ENCODE results near the gene CCNYL1. TPM values are rescaled to one million over a fixed set of nuclear protein-coding genes. Genes with fewer than 3 reads are reported as not detected.

CCNYL1 gene
- total RNA-seq, 1 donor from 2014 or later = 13.5 TPM

DNA sequence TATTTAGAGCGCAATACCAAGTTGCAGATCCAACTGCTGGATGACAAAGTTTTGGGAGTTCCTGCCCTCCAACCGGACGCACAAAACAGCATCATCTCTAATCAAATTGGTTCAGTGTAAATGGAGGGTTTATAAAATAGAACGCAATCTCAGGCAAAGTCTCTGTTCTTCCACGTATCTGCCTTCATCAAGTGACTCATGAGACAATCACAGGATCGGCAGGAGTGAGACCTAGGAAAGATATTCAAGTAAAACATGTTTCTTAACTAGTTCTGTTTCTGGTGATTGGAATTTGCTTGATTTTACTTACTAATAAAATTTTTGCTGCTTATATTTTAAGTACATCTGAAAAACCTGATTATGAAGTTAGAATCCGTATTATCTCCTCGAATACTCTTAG, 50.7 kb downstream of the CCNYL1 start:
- POLR2A ChIA-PET = no interaction called here
- DNase-seq (no peak), ATAC-seq (ENCODE audit: low read depth) (no peak)
- no peak overlapping the region for H3K4me3 Mint-ChIP-seq
- H3K27me3 Mint-ChIP-seq = peaks cover 6% of the 10 kb centered on the region
- CTCF ChIA-PET = no interaction called here
- peaks cover 10% of the 10 kb centered on the region for H3K4me1 Mint-ChIP-seq
- H3K36me3 Mint-ChIP-seq (ENCODE audit: low read depth) = no peaks in the 10 kb centered on the region
- H3K27ac Mint-ChIP-seq = no peak overlapping the region
- no peak for TF ChIP-seq CTCF (IDR thresholded peaks at IDR 0.05)
- H3K9me3 Mint-ChIP-seq = no peaks in the 10 kb centered on the region
- intact Hi-C loops (cut with micrococcal nuclease) = no loop called here

DNA sequence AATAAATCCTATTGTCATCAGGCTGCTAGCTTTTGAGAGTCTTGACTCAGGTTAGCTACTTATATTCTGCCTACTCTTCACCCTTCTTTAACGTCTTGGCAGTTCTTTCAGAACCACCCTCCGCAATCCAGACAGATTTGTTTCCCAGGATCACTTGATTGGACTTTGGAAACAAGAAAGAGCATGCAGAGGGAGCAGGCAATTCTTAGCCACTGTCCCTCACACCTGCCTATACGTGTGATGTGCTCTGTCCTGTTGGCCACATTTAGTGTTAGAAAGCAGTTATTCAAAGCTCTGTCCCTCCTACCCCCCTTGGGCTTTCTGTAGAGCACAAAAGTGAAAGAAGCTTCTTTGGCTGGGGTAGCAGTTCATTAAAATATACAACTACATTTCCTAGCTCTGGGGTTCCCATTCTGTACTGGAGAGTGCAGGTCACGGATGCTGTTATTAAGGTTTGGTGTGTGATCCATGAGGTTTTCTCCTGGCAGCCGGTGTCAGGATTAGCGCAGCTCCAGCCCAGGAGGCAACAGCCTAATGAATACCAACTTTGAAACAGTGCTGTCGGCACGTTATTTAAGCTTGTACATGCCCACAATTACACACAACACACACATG, 52.0 kb downstream of the CCNYL1 start:
- Mint-ChIP-seq H3K27me3 (peaks cover 10% of the 10 kb centered on the region), H3K4me1 (peaks cover 22% of the 10 kb centered on the region), H3K27ac (no peak overlapping the region), H3K4me3 (no peak overlapping the region), H3K9me3 (no peaks in the 10 kb centered on the region), H3K36me3 (ENCODE audit: low read depth) (no peaks in the 10 kb centered on the region)
- intact Hi-C loops (cut with micrococcal nuclease) = no loop called here
- ChIA-PET POLR2A (no interaction called here), CTCF (interaction anchor here (1.6 kb wide), 1 partner anchor 18 kb away, joined by 5 read pairs; no protein-coding TSS in a partner anchor)
- ATAC-seq (ENCODE audit: low read depth) (no peak), DNase-seq (no peak)
- TF ChIP-seq CTCF (IDR thresholded peaks at IDR 0.05) = no peak

- intact Hi-C loops (cut with micrococcal nuclease) = no loop called here
- DNase-seq = no peak
Observed at GRCh38 chr2:207764096-207764630, 52.7 kb downstream of the CCNYL1 start.

DNA sequence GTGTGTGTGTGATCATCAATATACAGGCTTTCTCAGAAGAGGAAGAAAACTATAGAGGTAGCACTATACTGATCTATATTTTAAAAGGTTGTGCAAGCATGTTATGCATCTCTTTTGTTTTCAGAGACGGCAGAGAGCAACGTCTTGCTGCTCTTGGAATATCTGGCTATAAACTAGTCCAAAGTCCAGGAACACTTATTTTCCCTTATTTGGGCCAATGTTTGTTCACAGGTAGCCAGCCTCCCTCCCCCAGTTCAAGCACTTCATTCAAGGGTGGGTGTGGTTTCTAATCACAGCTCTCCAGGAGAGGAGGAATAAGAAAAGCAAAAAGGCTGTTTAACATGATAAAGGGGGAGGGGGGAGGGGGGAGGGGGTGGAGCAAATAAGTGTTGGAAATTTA, 54.1 kb downstream of the CCNYL1 start:
- Mint-ChIP-seq H3K4me1 (peaks cover 32% of the 10 kb centered on the region), H3K36me3 (ENCODE audit: low read depth) (no peaks in the 10 kb centered on the region), H3K27me3 (peaks cover 10% of the 10 kb centered on the region), H3K9me3 (no peaks in the 10 kb centered on the region), H3K4me3 (no peak overlapping the region), H3K27ac (no peak overlapping the region)
- DNase-seq = no peak
- ChIA-PET POLR2A (no interaction called here), CTCF (interaction anchor here (0.8 to 2.5 kb wide), 3 partner anchors 19 to 275 kb away, joined by 4 to 10 read pairs (median 6); no protein-coding TSS in a partner anchor)
- intact Hi-C loops (cut with micrococcal nuclease) = no loop called here
- ATAC-seq (ENCODE audit: low read depth) = no peak
- TF ChIP-seq CTCF (IDR thresholded peaks at IDR 0.05) = no peak

More at GRCh38 chr2:207764096-207764630, 52.7 kb downstream of the CCNYL1 start:
- Mint-ChIP-seq H3K36me3 (ENCODE audit: low read depth) (no peaks in the 10 kb centered on the region), H3K27me3 (peaks cover 10% of the 10 kb centered on the region), H3K4me3 (no peak overlapping the region), H3K4me1 (peaks cover 27% of the 10 kb centered on the region), H3K9me3 (no peaks in the 10 kb centered on the region), H3K27ac (no peak overlapping the region)
- POLR2A ChIA-PET = no interaction called here
- ATAC-seq (ENCODE audit: low read depth) = no peak
- no peak for TF ChIP-seq CTCF (IDR thresholded peaks at IDR 0.05)
- CTCF ChIA-PET = interaction anchor here (1.6 kb wide), 1 partner anchor 18 kb away, joined by 5 read pairs; no protein-coding TSS in a partner anchor

DNA sequence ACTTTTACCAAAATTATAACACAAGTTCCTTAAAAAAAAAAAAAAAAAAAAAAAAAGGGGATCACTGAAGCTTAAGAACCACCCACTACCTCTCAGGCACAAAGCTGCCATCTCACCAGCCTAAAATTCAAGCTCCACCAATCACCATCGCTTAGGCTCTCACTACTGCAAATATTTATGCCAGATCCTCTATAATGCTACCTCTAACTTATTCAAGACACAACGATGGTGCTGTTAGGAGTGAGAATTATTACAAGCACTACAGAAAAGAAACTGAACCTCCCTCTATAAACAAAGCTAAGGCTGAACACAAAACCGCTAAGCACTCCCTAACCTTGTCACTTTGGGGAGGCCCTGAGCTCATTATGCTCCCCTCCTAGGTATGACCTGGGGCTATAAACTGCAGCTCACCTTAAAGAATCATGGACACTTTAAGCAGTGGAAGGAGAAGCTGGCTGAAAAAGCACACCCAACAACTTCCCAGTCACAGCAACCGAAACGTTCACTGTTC, 54.7 kb downstream of the CCNYL1 start:
- peaks cover 10% of the 10 kb centered on the region for H3K27me3 Mint-ChIP-seq
- TF ChIP-seq CTCF (IDR thresholded peaks at IDR 0.05) = no peak
- H3K36me3 Mint-ChIP-seq (ENCODE audit: low read depth) = no peaks in the 10 kb centered on the region
- ChIA-PET CTCF (interaction anchor here (0.7 to 2.5 kb wide), 4 partner anchors 20 to 1334 kb away, joined by 4 to 10 read pairs (median 6); no protein-coding TSS in a partner anchor), POLR2A (interaction anchor here (0.6 kb wide), 1 partner anchor 247 kb away, joined by 4 read pairs; no protein-coding TSS in a partner anchor)
- ATAC-seq (ENCODE audit: low read depth) = no peak
- intact Hi-C loops (cut with micrococcal nuclease) = no loop called here
- no peak overlapping the region for H3K4me3 Mint-ChIP-seq
- no peak for DNase-seq
- H3K27ac Mint-ChIP-seq = no peak overlapping the region
- H3K4me1 Mint-ChIP-seq = peaks cover 36% of the 10 kb centered on the region
- no peaks in the 10 kb centered on the region for H3K9me3 Mint-ChIP-seq

All from activated B cell treated with CpG ODN at 0.5 μM for 24 hours (primary cell).